Measurements from ENCODE around the gene TBL2.

GRCh38 chr7:73626814-73627213 lies 48.4 kb upstream of the TBL2 start:
- TF ChIP-seq ZNF24 (tag by site-specific recombination; IDR thresholded peaks at IDR 0.05) (no peak), CTCF (tag by site-specific recombination; IDR thresholded peaks at IDR 0.05) (peak; percentile 41; the same call in 1 of the 2 replicates), ZBTB17 (tag by site-specific recombination; IDR thresholded peaks at IDR 0.05) (no peak), ZNF792 (tag by site-specific recombination; IDR thresholded peaks at IDR 0.05) (no peak)
- TF ChIP-seq, protein P1, sequence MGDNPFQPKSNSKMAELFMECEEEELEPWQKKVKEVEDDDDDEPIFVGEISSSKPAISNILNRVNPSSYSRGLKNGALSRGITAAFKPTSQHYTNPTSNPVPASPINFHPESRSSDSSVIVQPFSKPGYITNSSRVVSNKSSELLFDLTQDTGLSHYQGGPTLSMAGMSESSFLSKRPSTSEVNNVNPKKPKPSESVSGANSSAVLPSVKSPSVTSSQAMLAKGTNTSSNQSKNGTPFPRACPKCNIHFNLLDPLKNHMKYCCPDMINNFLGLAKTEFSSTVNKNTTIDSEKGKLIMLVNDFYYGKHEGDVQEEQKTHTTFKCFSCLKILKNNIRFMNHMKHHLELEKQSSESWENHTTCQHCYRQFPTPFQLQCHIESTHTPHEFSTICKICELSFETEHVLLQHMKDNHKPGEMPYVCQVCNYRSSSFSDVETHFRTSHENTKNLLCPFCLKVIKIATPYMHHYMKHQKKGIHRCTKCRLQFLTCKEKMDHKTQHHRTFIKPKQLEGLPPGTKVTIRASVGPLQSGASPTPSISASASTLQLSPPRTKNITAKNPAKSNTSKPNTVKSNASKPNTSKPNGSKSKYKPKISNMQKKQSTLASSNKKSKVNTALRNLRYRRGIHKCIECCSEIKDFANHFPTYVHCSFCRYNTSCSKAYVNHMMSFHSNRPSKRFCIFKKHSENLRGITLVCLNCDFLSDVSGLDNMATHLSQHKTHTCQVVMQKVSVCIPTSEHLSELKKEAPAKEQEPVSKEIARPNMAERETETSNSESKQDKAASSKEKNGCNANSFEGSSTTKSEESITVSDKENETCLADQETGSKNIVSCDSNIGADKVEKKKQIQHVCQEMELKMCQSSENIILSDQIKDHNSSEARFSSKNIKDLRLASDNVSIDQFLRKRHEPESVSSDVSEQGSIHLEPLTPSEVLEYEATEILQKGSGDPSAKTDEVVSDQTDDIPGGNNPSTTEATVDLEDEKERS (tag by site-specific recombination; IDR thresholded peaks at IDR 0.05), result no peak
